Liver (tissue), 3 donors: ENCODE measurements around the gene TRMT2A.

Source experiments
- CTCF ChIP-seq: fragments of 150-350 bp; IDR thresholded peaks from 2 replicates; pipeline ENCODE4 v1.5.1; 2017; ENCODE audit warnings: improper control_type of control experiment, low read depth, low read length; ENCODE audit not compliant: missing input control
- EGR1 ChIP-seq, 2 donors: IDR thresholded peaks; 2 replicates each; pipeline ENCODE4 v1.6.1; 2016 to 2018; ENCODE audit warnings: antibody characterized with exemption in 2 of 2, low read depth in 2 of 2
- FOXA2 ChIP-seq: IDR thresholded peaks from 2 replicates; pipeline ENCODE4 v1.6.1; 2016; ENCODE audit warnings: antibody characterized with exemption
- JUND ChIP-seq, 2 donors: IDR thresholded peaks; 2 replicates each; pipeline ENCODE4 v1.6.1; 2016; ENCODE audit warnings: antibody characterized with exemption in 2 of 2
- MAX ChIP-seq: IDR thresholded peaks from 2 replicates; pipeline ENCODE4 v1.6.1; 2016; ENCODE audit warnings: antibody characterized with exemption
- donor health status: healthy.
- donor health status: healthy.

GRCh38 chr22:20137671-20138416, 20.8 kb upstream of the TRMT2A start:
- no peak for TF ChIP-seq FOXA2
- TF ChIP-seq JUND (IDR thresholded peaks at IDR 0.05) = no peak
- no peak for TF ChIP-seq CTCF
- TF ChIP-seq MAX = no peak
- no peak for TF ChIP-seq EGR1 (IDR thresholded peaks at IDR 0.05; ENCODE audit: low read depth in 2 of 2)
